ENCODE data around the gene KYNU.
"Not testable (repeated sequence)": the region's sequence is repeated elsewhere in the genome, so short reads cannot be mapped to it uniquely, and the experiment has no call there.

GRCh38 chr2:142869065-142869460 lies 8.4 kb upstream of the KYNU start:
- not testable (repeated sequence) for TF ChIP-seq CTCF, POLR2A (IDR thresholded peaks at IDR 0.05)
